Fibroblast of peridontal ligament (primary cell): Measurements from ENCODE around the gene IRX2.

Experiments used
- DNase-seq: peaks from one replicate; pipeline ENCODE4 v3.0.0-alpha.2; 2010; ENCODE audit errors: extremely low read depth

IRX2 gene

DNA sequence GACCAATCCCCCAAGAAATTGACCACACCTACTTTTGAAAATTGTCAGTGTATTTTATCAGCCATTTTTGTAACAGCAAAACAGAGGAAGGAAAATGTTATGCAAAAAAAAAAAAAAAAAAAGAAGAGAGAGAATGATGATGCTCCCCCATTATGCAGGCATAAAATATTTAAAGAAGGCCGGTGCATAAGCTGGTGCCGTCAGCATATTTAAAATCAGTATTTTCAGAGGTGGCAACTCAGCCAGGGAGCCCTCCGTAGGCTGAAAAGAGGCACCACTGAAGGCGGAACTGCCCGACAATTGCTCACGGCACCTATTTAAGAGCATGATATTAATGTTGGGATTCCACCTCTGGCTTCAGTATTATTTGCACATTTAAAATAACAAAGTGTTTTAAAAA, 33.4 kb downstream of the IRX2 start:
- DNase-seq = no peak

- no peak for DNase-seq
Measured at GRCh38 chr5:2715856-2716255, 35.6 kb downstream of the IRX2 start.

- no peak for DNase-seq
Measured at GRCh38 chr5:2714805-2715204, 36.7 kb downstream of the IRX2 start.

DNA sequence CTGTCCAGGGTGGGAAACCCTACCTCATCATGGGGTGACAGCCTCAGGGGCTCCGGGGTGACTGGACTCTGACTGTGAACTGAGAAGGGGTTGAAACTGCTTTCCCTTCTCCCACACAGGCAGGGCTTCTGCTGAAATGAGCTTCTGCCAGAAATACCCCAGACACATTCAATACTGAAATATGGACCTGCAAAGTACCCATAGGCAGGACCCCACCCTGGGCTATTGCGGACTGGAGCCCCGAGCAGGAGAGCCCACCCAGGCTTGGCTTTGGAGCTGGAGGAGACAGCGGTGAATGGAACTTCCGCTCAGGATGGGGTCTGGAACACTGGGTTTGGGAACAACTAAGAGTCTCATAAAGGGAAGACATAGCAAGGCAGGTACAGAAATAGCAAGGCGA, 37.5 kb downstream of the IRX2 start:
- DNase-seq = no peak

DNA sequence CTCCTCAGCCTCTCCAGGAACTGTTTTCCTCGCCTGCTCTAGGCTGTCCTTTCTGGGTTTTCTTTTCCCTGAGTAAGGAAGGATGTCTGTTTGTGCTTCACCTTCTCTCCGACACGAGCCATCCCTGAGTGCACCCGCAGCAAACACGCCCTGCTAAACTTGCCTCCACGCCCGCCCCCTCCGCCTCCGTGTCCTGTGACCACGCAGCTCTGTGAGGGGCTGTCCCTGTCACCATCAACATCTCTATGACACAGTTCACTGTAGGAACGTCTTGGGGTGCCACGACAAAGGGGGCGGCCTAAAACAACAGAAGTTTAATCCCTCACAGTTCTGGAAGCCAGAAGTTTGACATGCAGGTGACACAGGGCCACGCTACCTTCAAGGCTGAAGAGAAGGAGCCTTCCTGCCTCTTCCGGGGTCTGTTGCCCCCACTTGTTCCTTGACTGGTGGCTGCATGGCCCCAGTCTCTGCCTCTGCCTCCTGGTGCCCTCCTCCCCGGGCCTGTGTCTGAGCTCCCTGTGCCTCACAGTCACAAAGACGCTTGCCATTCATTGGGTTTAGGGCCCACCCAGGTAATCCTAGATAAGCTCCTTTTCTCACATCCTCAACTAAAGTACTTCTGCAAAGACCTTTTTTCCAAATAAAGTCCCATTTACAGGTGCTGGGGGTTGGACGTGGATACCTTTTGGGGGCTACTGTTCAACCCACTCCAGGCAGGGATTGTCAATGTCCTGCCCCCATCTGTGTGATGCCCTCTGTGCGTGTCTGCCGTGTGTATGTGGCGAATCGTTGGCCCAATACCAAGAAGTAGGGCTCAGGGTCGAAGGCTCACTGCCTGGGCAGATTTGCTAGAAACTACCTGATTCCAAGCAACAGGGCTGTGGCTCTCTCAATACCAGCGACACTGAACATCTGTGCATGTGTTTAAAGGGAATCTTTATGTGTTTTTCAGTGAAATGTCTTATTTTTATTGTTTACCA, 39.7 kb downstream of the IRX2 start:
- no peak for DNase-seq

DNA sequence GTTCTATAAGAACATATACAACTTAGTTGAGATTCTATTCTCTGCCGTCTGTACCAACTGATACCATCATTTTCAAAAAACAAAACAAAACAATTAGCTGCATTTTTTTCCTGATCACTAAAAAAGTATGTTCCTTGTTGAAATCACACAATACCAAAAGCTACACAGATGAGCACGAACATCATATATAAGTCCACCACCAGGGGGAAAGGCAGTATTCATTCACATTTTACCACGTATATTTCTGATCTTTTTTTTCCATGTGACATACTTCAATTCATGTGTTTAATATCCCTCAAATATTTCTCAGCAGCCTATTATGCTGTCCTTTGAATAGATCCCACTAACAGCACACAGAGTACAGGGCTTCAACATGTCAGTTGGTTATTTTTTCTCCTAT, 40.6 kb downstream of the IRX2 start:
- DNase-seq = no peak

DNA sequence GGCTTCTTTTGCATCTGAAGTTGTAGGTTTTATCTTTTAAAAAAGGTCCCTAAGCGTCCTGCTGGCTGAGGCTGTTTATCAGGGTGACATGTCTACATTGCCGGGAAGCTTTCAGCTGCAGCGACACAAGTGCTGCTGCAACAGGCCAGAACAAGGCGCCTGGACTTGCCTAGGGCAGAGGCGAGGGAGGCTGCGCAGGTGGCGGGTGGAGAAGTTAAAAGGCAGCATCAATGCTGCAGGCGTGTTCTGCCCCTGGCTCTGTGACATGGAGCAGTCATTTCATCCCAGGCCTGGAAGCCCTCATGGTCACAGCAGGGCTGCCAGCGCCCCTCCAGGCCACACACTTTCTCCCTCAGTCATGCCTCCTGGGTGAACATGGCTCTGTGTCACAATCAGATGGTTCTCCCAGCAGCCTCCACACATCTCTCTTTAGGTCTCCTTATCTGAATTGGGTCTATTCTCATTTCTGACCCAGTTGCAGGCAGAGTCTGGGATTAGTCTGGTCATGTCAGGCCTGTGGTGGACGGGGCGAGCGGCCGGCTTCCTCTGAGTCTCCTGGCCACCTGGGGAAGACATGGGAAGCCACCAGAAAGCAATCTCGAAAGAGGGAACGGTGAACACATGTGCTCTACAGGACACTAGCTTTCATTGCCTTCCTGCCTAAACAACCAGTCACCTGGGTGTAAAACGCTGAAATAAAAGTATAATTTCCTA, 41.3 kb downstream of the IRX2 start:
- no peak for DNase-seq

DNA sequence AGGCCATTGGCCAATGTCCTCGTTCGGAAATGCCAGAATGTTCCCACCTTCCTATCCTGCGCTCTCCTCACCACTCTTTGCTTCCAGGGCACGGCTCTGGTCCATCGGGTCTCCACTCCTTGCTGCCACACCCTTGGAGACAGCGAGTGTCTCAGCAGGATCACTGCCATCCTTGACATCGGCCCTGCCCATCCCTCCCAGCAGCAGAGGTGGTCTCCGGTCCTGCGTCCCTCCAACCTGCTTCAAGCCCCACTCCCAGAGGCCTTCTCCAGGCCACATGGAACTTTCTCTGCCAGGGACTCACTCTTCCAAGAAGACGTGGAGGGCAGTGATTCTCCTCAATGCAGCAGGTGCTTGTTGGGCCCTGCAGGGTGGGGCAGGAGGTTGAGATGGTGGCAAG, 42.7 kb downstream of the IRX2 start:
- DNase-seq = no peak

DNA sequence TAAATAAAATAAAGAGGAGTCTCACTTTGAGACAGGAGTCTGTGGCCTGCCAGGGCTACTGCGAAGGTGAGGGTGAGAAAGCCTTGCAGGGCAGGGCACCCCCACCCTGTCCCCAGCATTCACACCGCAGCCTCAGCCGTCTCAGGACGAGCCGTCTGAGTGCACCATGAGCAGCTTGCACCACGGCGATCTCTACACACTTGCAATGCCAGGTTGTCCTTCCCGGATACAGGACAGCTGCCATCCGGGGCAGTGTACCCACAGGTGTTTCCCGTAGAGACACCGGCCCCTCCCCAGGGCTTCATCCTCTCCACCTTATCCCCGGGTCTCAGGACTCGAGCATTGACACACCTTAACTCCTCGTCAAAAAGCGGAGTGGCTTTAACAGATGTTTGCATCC, 43.3 kb downstream of the IRX2 start:
- no peak for DNase-seq

- no peak for DNase-seq
Measured at GRCh38 chr5:2705861-2706260, 45.6 kb downstream of the IRX2 start.

DNA sequence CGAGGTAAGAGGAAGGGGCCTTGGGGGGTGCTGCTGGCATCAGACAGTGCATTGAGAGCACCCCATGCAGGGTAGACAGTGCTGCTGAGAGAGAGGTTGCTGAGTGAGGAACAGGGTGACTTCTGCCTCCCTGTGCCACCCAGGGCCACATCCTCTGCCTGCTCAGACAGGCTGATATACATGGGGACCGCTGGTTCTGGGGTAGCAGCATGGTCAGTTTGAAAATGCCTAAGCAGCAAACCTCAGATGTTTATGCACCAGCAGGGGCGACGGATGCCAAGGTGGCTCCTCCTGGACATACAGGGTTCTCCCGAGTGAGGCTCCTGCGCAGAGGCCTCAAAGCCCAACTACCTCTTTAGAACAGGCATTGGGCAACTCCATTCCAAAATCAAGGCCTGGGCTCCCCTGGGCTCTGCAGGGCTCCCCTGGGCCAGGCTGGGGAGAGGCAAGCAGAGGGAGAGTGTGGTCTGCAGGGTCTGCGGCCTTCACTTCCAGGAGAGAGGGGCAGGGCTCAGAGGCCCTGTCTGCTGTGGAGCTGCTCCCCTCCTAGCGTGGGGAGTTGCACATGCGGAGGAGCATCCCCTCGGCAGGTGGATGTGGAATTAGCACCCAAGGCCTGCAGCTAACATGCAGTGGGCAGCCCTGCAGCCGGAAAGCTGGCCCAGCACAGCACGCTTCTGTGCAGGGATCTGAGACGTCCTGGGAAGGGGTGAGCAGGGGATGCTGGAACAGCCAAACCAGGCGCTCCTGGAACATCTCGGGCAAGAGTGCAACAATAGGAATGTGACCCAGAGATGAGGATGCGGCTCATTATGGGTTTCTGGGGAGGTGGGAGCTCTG, 46.5 kb downstream of the IRX2 start:
- no peak for DNase-seq

- DNase-seq = no peak
Measured at GRCh38 chr5:2704111-2704510, 47.4 kb downstream of the IRX2 start.

DNA sequence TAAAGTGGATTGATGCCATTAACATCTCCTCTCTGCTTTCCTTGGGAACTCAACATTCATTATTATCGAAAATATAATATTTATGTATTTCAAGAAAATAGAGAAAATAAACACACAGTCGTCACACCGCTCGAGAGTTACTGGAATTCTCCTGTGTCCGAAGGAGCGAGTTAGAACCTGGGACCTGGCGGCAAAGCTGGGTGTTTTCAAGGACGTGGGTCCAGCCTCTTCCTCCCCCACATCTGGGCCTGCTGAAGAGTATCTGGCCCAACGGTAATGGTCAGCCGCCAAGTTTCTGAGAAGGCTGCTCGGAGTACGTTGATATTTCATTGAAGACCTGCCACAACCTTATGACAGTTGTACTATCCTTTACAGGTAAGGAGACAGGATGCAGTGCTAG, 47.9 kb downstream of the IRX2 start:
- DNase-seq = no peak

DNA sequence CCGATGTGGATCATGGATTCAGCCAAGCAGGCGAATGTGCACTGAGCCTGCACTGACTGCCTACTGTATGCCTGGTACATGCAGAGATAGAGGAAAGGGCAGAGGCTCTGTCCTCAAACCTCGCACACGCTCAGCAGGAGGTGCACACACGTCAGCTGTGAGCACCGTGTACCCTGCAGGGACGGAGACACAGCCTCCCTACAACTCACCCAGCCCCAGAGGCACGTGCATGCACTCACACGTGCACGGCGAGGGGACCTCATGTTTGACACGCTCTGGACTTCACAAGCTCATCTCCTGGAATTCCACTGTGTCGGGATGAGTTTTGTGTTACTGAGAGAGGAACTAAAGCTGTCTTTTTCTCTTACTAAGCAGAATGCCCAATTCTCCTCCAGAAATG, 48.4 kb downstream of the IRX2 start:
- DNase-seq = no peak

- DNase-seq = no peak
Measured at GRCh38 chr5:2702096-2702879, 49.2 kb downstream of the IRX2 start.

DNA sequence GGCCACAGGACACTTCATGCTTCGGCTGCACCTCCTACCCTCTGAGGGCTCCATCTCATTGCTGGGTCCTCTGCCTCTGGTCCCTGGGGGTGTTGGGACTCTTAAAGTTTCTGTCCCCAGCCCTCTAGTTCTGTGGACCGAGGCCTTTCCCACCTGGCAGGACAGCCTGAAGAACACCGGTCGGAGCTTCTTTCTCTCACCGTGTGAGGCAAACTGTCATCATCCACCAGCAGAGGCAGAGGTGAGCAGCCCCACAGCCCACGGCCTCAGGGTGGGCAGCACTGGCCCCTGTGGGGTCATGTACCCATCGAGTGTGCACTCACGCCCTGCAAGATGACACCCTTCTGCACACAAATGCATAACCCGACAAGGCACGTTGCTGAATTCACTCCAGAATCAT, 49.9 kb downstream of the IRX2 start:
- no peak for DNase-seq

- DNase-seq = no peak
Measured at GRCh38 chr5:2700876-2701275, 50.6 kb downstream of the IRX2 start.

DNA sequence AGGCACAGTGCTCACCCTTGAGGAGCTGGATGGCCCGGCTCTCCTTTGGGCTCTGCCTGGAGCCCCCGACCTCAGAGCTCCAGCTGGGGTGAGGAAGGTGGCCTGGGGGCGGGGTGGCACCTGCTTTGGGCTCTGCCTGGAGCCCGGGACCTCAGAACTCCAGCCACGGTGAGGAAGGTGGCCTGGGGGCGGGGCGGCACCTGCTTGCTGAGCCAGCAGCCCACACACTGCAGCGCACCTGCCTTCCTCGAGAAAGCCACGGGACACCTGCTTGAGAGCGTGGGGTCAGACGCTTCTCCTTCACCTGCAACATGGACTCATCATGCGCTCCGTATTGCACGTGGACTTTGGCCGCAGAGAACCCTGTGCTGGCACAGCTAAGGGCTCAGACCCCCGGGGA, 51.8 kb downstream of the IRX2 start:
- no peak for DNase-seq

- DNase-seq = no peak
Measured at GRCh38 chr5:2699231-2699630, 52.2 kb downstream of the IRX2 start.

GRCh38 chr5:2698581-2698980, 52.9 kb downstream of the IRX2 start:
- DNase-seq = no peak

- DNase-seq = no peak
Measured at GRCh38 chr5:2697446-2698200, 53.9 kb downstream of the IRX2 start.
